GM12801 (cell line): Measurements from ENCODE around the gene DPF3.

ENCODE experiments used
- CTCF ChIP-seq: IDR thresholded peaks from one replicate; pipeline ENCODE4 v1.5.1; 2011; ENCODE audit warnings: control low read depth; ENCODE audit not compliant: insufficient read length; ENCODE audit errors: extremely low read depth

The DPF3 gene

GRCh38 chr14:72613231-72613974 is 280.5 kb downstream of the DPF3 start:
- no peak for TF ChIP-seq CTCF

GRCh38 chr14:72612041-72612440 is 281.9 kb downstream of the DPF3 start:
- no peak for TF ChIP-seq CTCF

GRCh38 chr14:72611506-72611905 is 282.4 kb downstream of the DPF3 start:
- TF ChIP-seq CTCF: no peak

- no peak for TF ChIP-seq CTCF
These were observed 283.1 kb downstream of the DPF3 start for GRCh38 chr14:72610831-72611200.

GRCh38 chr14:72610096-72610830 is 283.6 kb downstream of the DPF3 start:
- TF ChIP-seq CTCF: no peak

GRCh38 chr14:72609205-72609916 is 284.5 kb downstream of the DPF3 start:
- no peak for TF ChIP-seq CTCF
